ENCODE measurements around the gene ZNF827.

ZNF827 gene

GRCh38 chr4:145870155-145871020 is 68.2 kb downstream of the ZNF827 start:
- Mint-ChIP-seq H3K27me3 (ENCODE audit: low read depth) (no peaks in the 10 kb centered on the region), H3K36me3 (ENCODE audit: low read depth) (peaks cover 1% of the 10 kb centered on the region), H3K4me1 (ENCODE audit: low read depth) (peaks cover 10% of the 10 kb centered on the region), H3K4me3 (no peak overlapping the region), H3K9me3 (no peaks in the 10 kb centered on the region), H3K27ac (no peak overlapping the region)

GRCh38 chr4:145868637-145869409 is 69.8 kb downstream of the ZNF827 start:
- no peak overlapping the region for H3K27ac Mint-ChIP-seq
- H3K36me3 Mint-ChIP-seq (ENCODE audit: low read depth), result peaks cover 1% of the 10 kb centered on the region
- no peaks in the 10 kb centered on the region for H3K27me3 Mint-ChIP-seq (ENCODE audit: low read depth)
- no peaks in the 10 kb centered on the region for H3K9me3 Mint-ChIP-seq
- peaks cover 10% of the 10 kb centered on the region for H3K4me1 Mint-ChIP-seq (ENCODE audit: low read depth)
- H3K4me3 Mint-ChIP-seq, result no peak overlapping the region

GRCh38 chr4:145867406-145867805 is 71.2 kb downstream of the ZNF827 start:
- H3K36me3 Mint-ChIP-seq (ENCODE audit: low read depth), result peaks cover 1% of the 10 kb centered on the region
- H3K4me3 Mint-ChIP-seq, result no peak overlapping the region
- no peaks in the 10 kb centered on the region for H3K9me3 Mint-ChIP-seq
- no peaks in the 10 kb centered on the region for H3K27me3 Mint-ChIP-seq (ENCODE audit: low read depth)
- H3K27ac Mint-ChIP-seq, result no peak overlapping the region
- peaks cover 12% of the 10 kb centered on the region for H3K4me1 Mint-ChIP-seq (ENCODE audit: low read depth)

GRCh38 chr4:145866991-145867390 is 71.6 kb downstream of the ZNF827 start:
- Mint-ChIP-seq H3K4me3 (no peak overlapping the region), H3K9me3 (no peaks in the 10 kb centered on the region), H3K36me3 (ENCODE audit: low read depth) (peaks cover 1% of the 10 kb centered on the region), H3K27ac (no peak overlapping the region), H3K27me3 (ENCODE audit: low read depth) (no peaks in the 10 kb centered on the region), H3K4me1 (ENCODE audit: low read depth) (peaks cover 12% of the 10 kb centered on the region)

GRCh38 chr4:145865274-145865941 is 73.2 kb downstream of the ZNF827 start:
- peaks cover 4% of the 10 kb centered on the region for H3K4me1 Mint-ChIP-seq (ENCODE audit: low read depth)
- no peak overlapping the region for H3K27ac Mint-ChIP-seq
- no peaks in the 10 kb centered on the region for H3K9me3 Mint-ChIP-seq
- H3K36me3 Mint-ChIP-seq (ENCODE audit: low read depth), result peaks cover 1% of the 10 kb centered on the region
- no peak overlapping the region for H3K4me3 Mint-ChIP-seq
- no peaks in the 10 kb centered on the region for H3K27me3 Mint-ChIP-seq (ENCODE audit: low read depth)

- H3K9me3 Mint-ChIP-seq, result no peaks in the 10 kb centered on the region
- H3K4me3 Mint-ChIP-seq, result no peak overlapping the region
- H3K4me1 Mint-ChIP-seq (ENCODE audit: low read depth), result peaks cover 2% of the 10 kb centered on the region
- no peaks in the 10 kb centered on the region for H3K27me3 Mint-ChIP-seq (ENCODE audit: low read depth)
- no peak overlapping the region for H3K27ac Mint-ChIP-seq
- peaks cover 4% of the 10 kb centered on the region for H3K36me3 Mint-ChIP-seq (ENCODE audit: low read depth)
Observed at GRCh38 chr4:145863191-145863590, 75.4 kb downstream of the ZNF827 start.

- H3K27ac Mint-ChIP-seq, result no peak overlapping the region
Observed at GRCh38 chr4:145861336-145862318, 77.0 kb downstream of the ZNF827 start.

GRCh38 chr4:145860897-145861296 is 77.7 kb downstream of the ZNF827 start:
- Mint-ChIP-seq H3K27ac (no peak overlapping the region), H3K27me3 (ENCODE audit: low read depth) (no peaks in the 10 kb centered on the region), H3K4me1 (ENCODE audit: low read depth) (peaks cover 2% of the 10 kb centered on the region), H3K36me3 (ENCODE audit: low read depth) (peaks cover 3% of the 10 kb centered on the region), H3K4me3 (no peak overlapping the region), H3K9me3 (no peaks in the 10 kb centered on the region)

More at GRCh38 chr4:145861336-145862318, 77.0 kb downstream of the ZNF827 start:
- H3K36me3 Mint-ChIP-seq (ENCODE audit: low read depth), result peaks cover 4% of the 10 kb centered on the region
- H3K9me3 Mint-ChIP-seq, result no peaks in the 10 kb centered on the region
- H3K4me1 Mint-ChIP-seq (ENCODE audit: low read depth), result peaks cover 2% of the 10 kb centered on the region
- H3K4me3 Mint-ChIP-seq, result no peak overlapping the region
- no peaks in the 10 kb centered on the region for H3K27me3 Mint-ChIP-seq (ENCODE audit: low read depth)

- Mint-ChIP-seq H3K4me1 (ENCODE audit: low read depth) (peaks cover 2% of the 10 kb centered on the region), H3K27me3 (ENCODE audit: low read depth) (no peaks in the 10 kb centered on the region), H3K4me3 (no peak overlapping the region), H3K27ac (no peak overlapping the region), H3K9me3 (no peaks in the 10 kb centered on the region), H3K36me3 (ENCODE audit: low read depth) (peaks cover 3% of the 10 kb centered on the region)
Observed at GRCh38 chr4:145860446-145860845, 78.2 kb downstream of the ZNF827 start.

GRCh38 chr4:145859926-145860325 is 78.7 kb downstream of the ZNF827 start:
- no peaks in the 10 kb centered on the region for H3K9me3 Mint-ChIP-seq
- H3K27me3 Mint-ChIP-seq (ENCODE audit: low read depth), result no peaks in the 10 kb centered on the region
- H3K27ac Mint-ChIP-seq, result no peak overlapping the region
- peaks cover 2% of the 10 kb centered on the region for H3K4me1 Mint-ChIP-seq (ENCODE audit: low read depth)
- no peak overlapping the region for H3K4me3 Mint-ChIP-seq
- peaks cover 3% of the 10 kb centered on the region for H3K36me3 Mint-ChIP-seq (ENCODE audit: low read depth)

- peaks cover 3% of the 10 kb centered on the region for H3K36me3 Mint-ChIP-seq (ENCODE audit: low read depth)
- H3K27me3 Mint-ChIP-seq (ENCODE audit: low read depth), result no peaks in the 10 kb centered on the region
- no peak overlapping the region for H3K27ac Mint-ChIP-seq
- peaks cover 2% of the 10 kb centered on the region for H3K4me1 Mint-ChIP-seq (ENCODE audit: low read depth)
- no peak overlapping the region for H3K4me3 Mint-ChIP-seq
- H3K9me3 Mint-ChIP-seq, result no peaks in the 10 kb centered on the region
Observed at GRCh38 chr4:145859426-145859825, 79.2 kb downstream of the ZNF827 start.

GRCh38 chr4:145852256-145852839 is 86.3 kb downstream of the ZNF827 start:
- H3K9me3 Mint-ChIP-seq, result no peaks in the 10 kb centered on the region
- no peak overlapping the region for H3K4me3 Mint-ChIP-seq
- no peak overlapping the region for H3K27ac Mint-ChIP-seq
- H3K36me3 Mint-ChIP-seq (ENCODE audit: low read depth), result peaks cover 2% of the 10 kb centered on the region
- peaks cover 6% of the 10 kb centered on the region for H3K4me1 Mint-ChIP-seq (ENCODE audit: low read depth)
- no peaks in the 10 kb centered on the region for H3K27me3 Mint-ChIP-seq (ENCODE audit: low read depth)

GRCh38 chr4:145851511-145852201 is 87.0 kb downstream of the ZNF827 start:
- Mint-ChIP-seq H3K27me3 (ENCODE audit: low read depth) (no peaks in the 10 kb centered on the region), H3K4me3 (no peak overlapping the region), H3K36me3 (ENCODE audit: low read depth) (peaks cover 2% of the 10 kb centered on the region), H3K27ac (no peak overlapping the region), H3K9me3 (no peaks in the 10 kb centered on the region), H3K4me1 (ENCODE audit: low read depth) (peaks cover 6% of the 10 kb centered on the region)
